WI38 (cell line): ENCODE data around the gene ESYT2.

Experiments used
- H3K4me3 ChIP-seq: 2 replicates; pipeline ENCODE4 v1.5.1; 2011; ENCODE audit warnings: low read depth, mild to moderate bottlenecking, control low read depth, low read length
- CTCF ChIP-seq: IDR thresholded peaks from 2 replicates; pipeline ENCODE4 v1.5.1; 2012; ENCODE audit warnings: low read depth, mild to moderate bottlenecking, control low read depth, low read length

The ESYT2 gene

GRCh38 chr7:158805937-158806336, 23.4 kb downstream of the ESYT2 start:
- no peak overlapping the region for H3K4me3 ChIP-seq
- no peak for TF ChIP-seq CTCF

DNA sequence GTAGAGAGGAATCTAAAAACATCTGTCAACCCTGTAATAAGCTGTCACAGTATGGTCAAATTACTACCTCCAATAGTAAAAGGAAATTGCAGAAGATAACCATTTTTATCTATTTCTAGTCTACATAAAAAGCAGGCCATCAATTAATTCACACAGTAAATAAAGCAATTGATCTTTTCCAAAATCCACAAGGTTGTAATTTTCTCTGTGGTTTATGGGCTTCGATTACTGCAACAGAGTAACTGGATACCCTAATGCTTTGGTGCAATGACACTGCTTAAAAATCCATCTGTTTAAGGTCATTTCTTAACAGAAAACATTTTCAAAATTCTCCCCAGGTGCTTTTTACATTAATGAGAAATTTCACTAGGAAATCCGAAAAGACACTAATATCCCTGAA, 23.9 kb downstream of the ESYT2 start:
- no peak overlapping the region for H3K4me3 ChIP-seq
- TF ChIP-seq CTCF, result no peak

DNA sequence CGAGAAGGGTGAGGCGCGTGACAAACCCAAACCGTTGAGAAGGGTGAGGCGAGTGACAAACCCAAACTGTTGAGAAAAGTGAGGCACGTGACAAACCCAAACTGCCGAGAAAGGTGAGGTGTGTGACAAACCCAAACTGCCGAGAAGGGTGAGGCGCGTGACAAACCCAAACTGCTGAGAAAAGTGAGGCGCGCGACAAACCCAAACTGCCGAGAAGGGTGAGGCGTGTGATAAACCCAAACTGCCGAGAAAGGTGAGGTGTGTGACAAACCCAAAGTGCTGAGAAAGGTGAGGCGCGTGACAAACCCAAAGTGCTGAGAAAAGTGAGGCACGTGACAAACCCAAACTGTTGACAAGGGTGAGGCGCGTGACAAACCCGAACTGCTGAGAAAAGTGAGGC, 25.0 kb downstream of the ESYT2 start:
- TF ChIP-seq CTCF, result no peak
- H3K4me3 ChIP-seq, result no peak overlapping the region

GRCh38 chr7:158803367-158803969, 25.8 kb downstream of the ESYT2 start:
- H3K4me3 ChIP-seq, result no peak overlapping the region
- TF ChIP-seq CTCF, result no peak

- H3K4me3 ChIP-seq, result no peak overlapping the region
- no peak for TF ChIP-seq CTCF
These were observed 26.6 kb downstream of the ESYT2 start for GRCh38 chr7:158802535-158803366.

DNA sequence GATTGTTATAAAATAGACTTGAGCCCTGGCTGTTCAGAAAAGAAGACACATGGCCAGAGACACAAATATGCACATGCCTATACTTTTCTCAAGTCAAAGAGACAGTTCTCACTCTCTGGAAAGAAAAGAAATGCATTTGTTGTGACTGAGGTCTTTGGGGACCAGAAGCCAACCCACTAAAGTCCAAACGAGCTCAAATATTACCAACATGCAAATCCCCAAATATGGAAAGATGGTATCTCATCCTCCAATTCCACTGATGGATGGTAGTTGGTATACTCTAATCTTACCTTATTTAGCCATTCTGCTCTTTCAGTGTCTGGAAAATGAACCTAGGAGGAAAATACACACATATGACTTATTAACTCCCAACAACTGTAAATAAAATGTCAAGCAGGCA, 30.6 kb downstream of the ESYT2 start:
- H3K4me3 ChIP-seq, result no peak overlapping the region
- TF ChIP-seq CTCF, result no peak

DNA sequence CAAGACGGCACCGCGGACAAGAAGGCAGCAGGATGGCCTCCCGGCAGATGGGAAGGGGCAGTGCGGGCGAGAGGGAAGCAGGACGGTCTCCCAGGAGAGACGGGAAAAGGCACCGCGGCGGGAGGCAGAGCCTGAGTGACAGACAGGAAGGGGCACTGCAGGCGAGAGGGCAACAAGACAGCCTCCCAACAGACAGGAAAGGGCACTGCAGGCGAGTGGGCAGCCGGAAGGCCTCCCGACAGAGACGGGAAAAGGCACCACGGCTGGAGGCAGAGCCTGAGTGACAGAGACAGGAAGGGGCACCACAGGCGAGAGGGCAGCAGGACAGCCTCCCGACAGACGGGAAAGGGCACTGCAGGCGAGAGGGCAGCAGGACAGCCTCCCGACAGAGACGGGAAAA, 32.6 kb downstream of the ESYT2 start:
- no peak overlapping the region for H3K4me3 ChIP-seq
- TF ChIP-seq CTCF, result no peak
